Epidermal melanocyte (primary cell): ENCODE data around the gene NOL9.

Experiments used
- DNase-seq: peaks from one replicate; pipeline ENCODE4 v3.0.0; 2011; ENCODE audit warnings: low spot score; ENCODE audit not compliant: insufficient read length

NOL9 gene

DNA sequence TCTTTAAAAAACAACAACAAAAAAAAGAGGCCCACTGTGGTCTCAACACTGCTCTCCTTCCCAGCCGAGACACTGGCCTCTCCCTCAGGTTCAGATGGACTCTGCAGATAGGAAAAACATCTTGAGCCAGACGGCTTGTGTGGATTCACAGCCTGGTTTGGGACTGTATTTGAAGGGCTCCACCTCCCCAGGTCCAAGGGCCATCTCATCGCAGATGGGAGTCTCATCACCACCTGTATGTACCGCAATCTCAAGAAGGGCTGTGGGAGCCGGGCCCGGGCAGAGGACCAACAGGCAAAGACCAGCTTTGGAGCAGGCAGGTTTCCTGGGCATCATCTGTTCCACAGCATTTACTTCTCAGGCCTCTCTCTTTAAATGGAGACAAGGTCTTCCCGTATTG, 35.7 kb upstream of the NOL9 start:
- no peak for DNase-seq

DNA sequence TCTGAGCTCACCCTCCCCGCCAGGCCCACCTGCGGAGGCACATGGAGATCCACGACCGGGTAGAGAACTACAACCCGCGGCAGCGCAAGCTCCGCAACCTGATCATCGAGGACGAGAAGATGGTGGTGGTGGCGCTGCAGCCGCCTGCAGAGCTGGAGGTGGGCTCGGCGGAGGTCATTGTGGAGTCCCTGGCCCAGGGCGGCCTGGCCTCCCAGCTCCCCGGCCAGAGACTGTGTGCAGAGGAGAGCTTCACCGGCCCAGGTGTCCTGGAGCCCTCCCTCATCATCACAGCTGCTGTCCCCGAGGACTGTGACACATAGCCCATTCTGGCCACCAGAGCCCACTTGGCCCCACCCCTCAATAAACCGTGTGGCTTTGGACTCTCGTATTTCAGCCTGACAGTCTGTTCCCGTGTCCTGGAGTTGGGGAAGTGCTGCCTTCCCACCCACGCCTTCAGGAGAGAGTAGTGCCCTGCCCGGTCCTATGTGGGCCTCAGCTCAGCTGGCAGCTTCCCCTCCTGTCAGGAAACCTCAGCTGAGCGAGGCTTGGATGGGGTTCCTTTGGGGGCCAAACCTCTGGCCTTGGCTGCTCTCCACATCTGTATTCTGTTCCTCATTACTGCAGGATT, 34.7 kb upstream of the NOL9 start:
- no peak for DNase-seq

DNA sequence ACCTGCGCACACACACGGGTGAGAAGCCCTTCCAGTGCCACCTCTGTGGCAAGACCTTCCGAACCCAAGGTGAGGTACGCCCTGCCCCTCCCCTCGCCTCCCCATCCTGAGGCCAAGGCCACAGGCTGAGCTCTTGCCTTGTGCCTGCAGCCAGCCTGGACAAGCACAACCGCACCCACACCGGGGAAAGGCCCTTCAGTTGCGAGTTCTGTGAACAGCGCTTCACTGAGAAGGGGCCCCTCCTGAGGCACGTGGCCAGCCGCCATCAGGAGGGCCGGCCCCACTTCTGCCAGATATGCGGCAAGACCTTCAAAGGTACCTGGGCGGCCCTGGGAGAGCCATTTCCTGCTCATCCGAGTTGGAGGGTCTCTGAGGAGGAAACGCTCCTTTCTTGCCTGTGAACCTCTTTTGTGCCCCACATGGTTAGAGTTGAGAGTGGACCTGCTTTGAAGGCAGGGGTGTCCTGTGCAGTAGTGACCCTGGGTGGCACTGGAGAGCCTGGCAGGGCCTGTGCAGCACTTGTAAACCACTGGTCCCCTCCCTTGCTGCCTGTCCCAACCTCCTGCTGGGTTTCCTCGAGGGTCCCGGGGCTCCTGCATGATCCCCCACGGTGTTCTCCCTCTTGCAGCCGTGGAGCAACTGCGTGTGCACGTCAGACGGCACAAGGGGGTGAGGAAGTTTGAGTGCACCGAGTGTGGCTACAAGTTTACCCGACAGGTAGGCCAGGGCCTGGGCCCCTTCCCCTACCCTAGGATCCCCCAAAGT, 34.0 kb upstream of the NOL9 start:
- no peak for DNase-seq

DNA sequence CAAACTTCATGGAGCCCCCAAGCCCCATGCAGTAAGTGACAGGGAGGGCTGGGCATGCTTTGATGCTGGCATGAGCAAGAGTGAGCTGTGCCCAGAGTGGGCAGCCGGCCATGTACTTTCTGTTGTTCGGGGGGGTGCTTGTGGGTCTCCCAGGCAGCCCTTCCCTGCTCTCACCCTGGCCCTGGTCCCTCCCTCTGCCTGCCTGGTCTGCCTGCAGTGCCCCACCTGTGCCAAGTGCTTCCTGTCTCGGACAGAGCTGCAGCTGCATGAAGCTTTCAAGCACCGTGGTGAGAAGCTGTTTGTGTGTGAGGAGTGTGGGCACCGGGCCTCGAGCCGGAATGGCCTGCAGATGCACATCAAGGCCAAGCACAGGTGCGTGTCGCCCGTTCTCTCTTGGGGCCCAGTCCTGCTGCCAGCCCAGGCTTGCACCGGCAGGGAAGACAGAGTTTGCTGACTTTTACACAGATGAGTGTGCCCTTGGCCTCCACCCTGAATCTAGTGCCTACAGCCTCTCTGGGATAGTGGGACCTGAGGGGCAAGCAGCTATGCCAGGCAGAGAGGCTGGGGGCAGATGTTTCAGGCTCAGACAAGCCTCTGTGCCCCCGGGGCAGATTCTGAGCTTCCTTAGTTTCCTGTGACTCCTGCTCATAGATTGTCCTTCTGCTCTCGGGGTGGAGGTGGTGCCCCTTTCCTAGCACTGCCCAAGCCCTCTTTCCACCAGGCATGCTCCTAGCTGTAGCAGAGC, 33.1 kb upstream of the NOL9 start:
- no peak for DNase-seq

DNA sequence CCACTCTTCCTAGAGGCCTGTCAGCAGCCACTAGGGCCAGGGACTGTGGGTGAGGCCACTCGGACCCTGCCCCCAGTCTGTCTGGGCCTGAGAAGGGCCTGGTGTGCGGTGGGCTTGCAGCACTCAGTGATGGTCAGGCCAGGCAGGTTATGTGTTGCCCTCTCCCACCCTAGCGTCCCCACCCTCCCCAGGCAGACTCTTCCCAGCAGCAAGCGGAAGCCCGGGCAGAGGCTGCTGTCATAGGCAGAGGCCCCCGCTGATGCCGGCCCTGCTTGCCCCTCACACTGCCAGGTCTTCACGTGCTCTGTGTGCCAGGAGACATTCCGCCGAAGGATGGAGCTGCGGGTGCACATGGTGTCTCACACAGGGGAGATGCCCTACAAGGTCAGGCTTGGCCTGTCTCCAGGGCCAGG, 32.1 kb upstream of the NOL9 start:
- no peak for DNase-seq

DNA sequence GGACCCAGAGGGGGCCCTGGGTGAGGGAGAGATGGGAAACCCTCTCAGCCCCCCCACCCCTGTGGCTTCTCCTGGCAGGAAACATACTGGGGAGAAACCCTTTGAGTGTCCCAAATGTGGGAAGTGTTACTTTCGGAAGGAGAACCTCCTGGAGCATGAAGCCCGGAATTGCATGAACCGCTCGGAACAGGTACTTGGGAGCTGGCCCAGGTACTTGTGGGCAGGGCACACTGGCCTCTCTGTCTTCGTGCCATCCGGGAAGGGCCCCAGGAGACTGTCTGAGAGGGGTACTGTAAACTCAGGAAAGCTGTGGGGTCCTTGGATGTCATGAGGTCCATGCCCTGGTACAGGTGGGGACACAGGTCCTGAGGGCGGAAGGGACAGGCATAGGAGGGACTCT, 31.5 kb upstream of the NOL9 start:
- no peak for DNase-seq

DNA sequence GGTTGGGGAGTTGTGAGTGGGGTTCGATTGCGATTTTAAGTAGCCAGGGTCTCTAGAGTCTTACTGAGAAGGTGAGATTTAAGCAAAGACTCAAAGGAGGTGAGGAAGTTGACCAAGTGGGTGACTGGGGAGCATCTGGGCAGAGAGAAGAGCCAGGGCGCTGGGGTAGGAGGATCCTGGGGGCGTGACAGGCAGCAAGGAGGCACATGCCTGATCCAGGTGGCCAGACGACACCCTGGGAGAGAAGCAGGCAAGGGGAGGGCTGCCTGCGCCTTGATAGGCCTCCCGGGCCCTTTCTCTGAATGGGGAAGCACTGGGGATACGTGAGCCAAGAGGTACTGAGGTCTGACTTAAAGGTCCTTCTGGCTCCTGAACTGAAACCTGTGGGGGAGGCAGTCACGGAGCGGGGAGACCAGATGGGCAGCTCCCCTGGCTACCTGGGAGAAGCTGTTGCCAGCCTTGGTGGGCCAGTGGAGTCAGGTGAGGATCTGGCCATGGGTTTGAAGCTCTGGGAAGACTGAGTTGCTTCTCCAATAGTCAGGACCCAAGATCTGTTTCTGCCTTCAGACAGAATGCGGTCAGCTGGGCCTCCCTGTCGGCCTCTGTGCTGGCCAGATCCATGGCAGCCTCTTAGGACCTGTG, 30.9 kb upstream of the NOL9 start:
- DNase-seq, result no peak

DNA sequence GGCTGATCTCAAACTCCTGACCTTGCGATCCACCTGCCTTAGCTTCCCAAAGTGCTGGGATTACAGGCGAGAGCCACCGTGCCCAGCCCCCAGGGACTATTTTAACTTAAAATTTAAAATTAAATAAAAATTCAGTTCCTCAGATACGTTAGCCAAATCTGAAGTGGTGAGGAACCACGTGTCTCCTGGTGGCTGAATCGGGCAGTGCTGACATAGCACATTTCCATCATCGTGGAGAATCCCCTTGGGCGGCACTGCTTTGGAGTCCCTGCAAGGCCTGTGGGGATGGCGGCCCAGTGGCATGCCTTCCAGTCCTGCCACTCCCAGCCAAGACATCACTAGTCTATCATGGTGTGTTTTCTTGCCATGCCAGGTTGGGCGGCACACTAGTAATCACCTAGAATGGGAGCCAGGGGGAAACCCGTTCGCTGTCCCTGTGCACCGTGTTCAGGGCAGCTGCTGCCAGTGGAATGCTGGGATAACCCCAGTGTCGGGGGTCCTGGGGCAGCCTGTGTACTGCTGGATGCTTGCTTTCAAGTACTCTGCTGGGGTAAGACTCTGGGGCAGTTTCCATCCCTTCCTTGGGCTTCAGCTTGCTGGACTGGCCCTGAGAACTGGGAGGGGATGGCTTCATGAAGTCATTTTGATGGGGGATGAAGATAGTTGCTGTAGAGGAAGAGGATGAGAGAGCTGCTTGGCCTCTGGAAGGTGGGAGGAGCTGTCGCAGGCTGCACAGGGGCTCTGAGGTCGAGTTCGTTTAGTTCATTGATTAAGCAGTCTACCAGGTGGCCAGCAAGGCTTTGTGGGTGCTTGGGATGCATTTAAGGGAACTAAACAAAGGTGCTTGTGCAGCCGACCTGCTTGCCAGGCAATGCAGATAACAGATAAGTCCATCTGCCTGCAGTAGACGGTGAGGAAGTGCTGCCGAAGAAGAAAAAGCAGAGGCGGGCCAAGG, 30.1 kb upstream of the NOL9 start:
- no peak for DNase-seq

DNA sequence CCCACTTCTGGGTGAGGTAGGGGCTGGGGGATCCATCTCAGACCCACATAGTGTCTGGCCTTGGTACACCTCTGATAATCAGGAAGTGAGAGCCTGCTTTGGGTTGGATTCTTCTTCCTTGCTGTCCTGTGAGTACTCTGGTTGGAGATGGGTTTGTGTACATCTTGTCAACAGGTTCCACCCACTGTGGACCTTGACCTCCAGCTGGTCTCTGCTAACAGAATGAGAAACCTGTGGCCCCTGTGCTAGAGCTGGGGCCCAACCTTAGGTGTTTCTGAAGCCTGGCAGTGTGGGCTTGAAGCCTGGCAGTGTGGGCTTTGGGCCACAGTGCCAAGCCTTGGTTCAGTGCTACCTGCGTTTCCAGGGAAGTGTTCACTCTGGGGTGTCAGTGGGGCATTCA, 28.1 kb upstream of the NOL9 start:
- DNase-seq, result no peak

DNA sequence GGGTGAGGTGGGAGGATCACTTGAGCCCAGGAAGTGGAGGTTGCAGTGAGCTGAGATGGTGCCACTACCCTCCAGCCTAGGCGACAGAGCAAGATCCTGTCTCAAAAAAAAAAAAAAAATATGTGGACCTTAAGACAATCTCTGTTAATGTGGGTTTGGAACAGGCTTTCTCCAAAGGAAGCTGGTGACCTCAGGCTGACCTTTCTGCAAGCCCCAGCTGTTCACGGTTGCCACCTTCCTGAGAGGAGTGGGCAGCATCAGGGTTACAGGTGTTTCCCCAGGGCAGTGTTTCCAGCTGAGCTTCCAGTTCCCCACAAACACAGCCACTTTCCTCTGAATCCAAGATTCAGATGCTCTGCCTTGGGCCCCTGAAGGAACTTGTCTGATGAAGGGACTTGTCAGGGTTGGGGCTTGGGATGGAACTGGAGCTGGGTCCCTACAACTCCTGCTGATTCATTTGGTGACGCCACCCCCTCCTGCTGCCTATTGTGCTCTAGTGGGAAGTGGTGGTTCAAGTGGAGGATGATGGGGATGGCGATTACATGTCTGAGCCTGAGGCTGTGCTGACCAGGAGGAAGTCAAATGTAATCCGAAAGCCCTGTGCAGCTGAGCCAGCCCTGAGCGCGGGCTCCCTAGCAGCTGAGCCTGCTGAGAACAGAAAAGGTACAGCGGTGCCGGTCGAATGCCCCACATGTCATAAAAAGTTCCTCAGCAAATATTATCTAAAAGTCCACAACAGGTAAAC, 27.4 kb upstream of the NOL9 start:
- no peak for DNase-seq

DNA sequence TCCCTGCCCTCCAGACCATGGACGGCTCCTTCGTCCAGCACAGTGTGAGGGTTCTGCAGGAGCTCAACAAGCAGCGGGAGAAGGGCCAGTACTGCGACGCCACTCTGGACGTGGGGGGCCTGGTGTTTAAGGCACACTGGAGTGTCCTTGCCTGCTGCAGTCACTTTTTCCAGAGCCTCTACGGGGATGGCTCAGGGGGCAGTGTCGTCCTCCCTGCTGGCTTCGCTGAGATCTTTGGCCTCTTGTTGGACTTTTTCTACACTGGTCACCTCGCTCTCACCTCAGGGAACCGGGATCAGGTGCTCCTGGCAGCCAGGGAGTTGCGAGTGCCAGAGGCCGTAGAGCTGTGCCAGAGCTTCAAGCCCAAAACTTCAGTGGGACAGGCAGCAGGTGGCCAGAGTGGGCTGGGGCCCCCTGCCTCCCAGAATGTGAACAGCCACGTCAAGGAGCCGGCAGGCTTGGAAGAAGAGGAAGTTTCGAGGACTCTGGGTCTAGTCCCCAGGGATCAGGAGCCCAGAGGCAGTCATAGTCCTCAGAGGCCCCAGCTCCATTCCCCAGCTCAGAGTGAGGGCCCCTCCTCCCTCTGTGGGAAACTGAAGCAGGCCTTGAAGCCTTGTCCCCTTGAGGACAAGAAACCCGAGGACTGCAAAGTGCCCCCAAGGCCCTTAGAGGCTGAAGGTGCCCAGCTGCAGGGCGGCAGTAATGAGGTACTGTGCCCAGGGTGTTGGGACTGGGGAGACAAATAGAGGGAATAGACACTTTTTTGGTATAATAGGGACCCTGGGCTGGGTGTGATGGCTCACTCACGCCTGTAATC, 26.5 kb upstream of the NOL9 start:
- no peak for DNase-seq

DNA sequence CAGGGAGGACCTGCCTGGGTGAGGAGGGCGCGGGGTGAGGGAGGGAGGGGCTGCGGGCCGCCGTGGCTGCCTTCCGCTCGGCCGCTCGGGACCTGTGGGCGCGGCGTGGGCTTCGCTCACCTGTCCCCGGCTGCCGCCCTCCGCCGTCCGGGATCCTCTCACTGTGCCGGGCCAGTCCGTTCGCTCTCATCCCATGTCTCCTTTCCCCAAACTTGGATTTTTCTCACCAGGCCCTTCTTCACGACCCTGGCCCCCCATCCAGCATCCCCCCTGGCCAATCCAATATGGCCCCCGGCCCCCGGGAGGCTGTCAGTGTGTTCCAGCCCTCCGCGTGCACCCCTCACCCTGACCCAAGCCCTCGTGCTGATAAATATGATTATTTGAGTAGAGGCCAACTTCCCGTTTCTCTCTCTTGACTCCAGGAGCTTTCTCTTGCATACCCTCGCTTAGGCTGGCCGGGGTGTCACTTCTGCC, 25.8 kb upstream of the NOL9 start:
- no peak for DNase-seq

DNA sequence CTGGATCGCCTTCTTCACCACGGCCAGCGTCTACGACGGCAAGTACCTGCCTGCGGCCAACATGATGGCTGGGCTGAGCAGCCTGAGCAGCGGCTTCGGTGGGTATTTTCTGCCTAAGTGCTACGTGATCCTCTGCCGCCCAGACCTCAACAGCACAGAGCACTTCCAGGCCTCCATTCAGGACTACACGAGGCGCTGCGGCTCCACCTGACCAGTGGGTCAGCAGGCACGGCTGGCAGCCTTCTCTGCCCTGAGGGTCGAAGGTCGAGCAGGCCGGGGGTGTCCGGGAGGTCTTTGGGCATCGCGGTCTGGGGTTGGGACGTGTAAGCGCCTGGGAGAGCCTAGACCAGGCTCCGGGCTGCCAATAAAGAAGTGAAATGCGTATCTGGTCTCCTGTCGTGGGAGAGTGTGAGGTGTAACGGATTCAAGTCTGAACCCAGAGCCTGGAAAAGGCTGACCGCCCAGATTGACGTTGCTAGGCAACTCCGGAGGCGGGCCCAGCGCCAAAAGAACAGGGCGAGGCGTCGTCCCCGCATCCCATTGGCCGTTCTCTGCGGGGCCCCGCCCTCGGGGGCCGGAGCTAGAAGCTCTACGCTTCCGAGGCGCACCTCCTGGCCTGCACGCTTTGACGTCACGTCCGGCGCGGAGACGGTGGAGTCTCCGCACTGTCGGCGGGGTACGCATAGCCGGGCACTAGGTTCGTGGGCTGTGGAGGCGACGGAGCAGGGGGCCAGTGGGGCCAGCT, 25.2 kb upstream of the NOL9 start, which contains the start of gene ZBTB48:
TSS of gene ZBTB48 (plus strand) at position 621 of the 745 bp plus-strand sequence. CDS start 616 bp downstream, outside the sequence.
- peak; percentile 100 for DNase-seq

DNA sequence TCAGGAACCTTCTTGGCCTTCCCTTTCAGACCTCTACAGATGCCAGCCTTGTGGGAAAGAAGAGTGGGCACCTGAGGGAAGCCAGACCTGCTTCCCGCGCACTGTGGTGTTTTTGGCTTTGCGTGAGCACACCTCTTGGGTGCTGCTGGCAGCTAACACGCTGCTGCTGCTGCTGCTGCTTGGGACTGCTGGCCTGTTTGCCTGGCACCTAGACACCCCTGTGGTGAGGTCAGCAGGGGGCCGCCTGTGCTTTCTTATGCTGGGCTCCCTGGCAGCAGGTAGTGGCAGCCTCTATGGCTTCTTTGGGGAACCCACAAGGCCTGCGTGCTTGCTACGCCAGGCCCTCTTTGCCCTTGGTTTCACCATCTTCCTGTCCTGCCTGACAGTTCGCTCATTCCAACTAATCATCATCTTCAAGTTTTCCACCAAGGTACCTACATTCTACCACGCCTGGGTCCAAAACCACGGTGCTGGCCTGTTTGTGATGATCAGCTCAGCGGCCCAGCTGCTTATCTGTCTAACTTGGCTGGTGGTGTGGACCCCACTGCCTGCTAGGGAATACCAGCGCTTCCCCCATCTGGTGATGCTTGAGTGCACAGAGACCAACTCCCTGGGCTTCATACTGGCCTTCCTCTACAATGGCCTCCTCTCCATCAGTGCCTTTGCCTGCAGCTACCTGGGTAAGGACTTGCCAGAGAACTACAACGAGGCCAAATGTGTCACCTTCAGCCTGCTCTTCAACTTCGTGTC, 24.5 kb upstream of the NOL9 start:
- no peak for DNase-seq

DNA sequence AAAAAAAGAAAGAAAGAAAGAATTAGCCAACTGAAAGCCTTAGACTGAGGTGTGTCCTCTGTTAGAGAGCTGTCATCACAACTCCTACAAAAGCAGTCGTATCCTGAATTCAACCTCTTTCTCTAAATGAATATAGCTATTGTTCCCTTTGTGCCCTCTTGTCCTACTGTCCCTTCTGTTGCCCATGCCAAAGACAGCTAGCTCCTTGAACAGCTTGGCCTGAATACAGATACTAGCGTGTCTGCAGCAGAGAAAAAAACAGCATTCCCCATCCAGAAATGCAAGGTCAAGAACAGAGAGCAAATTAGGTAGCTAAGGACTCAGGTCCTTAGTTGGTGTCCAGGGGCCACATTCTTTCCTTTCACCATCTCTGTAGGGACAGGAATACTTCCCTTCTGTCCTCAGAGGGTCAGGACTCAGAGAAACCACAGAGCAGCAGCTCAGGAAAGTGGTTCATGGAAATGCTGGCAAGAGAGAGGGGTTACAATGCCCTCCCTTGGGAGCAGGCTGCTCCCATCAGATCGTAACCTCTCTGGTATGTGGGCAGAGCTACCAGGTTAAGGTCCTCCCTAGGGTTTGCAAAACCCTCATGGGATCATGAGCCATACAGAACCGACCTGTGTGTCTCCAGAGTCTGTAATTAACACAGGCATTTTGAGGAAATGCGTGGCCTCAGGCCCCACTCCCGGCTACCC, 23.7 kb upstream of the NOL9 start:
- no peak for DNase-seq

DNA sequence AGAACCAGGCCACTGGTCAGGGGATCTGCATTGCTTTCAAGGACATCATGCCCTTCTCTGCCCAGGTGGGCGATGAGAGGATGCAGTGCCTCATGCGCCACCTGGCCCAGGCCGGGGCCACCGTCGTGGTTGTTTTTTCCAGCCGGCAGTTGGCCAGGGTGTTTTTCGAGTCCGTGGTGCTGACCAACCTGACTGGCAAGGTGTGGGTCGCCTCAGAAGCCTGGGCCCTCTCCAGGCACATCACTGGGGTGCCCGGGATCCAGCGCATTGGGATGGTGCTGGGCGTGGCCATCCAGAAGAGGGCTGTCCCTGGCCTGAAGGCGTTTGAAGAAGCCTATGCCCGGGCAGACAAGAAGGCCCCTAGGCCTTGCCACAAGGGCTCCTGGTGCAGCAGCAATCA, 20.5 kb upstream of the NOL9 start:
- no peak for DNase-seq

DNA sequence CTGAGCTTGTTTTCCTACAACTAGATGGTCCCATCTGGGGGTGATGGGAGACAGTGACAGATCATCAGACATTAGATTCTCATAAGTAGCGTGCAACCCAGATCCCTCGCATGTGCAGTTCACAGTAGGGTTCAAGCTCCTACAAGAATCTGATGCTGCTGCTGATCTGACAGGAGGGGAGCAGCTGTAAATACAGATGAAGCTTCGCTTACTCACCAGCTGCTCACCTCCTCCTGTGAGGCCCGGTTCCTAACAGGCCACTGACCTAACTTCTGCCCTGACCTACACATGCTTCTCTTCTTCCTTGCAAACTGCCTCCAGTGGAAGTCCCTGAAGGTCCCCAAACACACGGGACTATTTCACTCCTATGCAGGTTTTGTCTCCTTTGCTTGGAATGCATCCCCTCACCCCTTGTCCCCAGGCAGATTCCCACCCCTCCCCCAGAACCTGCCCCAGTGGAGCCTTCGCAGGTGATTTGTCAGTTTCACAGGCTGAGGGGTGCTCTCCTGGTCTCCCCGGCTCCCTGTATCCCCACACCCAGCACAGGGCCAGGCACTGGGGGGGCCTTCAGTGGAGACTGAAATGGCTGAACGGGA, 19.8 kb upstream of the NOL9 start:
- peak; percentile 2 for DNase-seq
